ENCODE measurements around the gene EIF4E3.

Gene EIF4E3

DNA sequence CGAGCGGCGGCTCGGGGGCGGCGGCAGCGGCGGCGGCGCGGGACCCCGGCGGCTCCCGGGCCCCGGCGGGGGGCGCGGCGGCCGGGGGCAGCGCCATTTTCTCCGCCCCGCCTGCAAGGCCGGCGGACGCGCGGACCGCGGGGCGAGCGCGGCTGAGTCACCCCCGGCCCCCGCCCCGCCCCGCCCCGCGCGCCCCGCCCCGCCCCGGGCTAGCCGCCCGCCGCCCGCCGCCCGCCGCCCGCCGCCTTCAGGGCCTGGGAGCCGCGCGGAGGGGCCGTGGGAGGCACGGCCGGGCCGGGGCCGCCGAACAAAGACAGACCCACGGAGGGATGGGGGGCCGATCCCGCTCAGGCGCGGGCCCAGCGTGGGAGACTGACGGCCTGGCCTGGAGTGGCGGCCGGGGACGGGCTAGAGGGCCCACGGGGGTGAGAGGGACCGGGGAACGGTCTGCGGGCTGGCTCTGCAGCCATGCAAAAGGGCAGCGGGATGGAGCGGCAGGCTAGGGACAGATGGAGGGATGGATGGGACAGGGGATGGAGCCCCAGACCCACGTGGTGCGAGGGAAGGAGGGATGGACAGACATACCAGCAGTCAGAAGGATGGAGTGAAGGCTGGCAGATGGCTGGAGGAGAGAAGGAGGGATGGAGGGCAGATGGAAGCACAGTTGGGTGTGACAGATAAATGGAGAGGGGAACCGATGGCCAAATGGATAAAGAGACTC, at the start of gene EIF4E3:
Gene EIF4E3, minus strand, starts transcription at position 132 of the 721 bp plus-strand sequence. Its CDS starts 35 bp downstream, at position 97.
- peak; percentile 91 for DNase-seq (ENCODE audit: low spot score)

DNA sequence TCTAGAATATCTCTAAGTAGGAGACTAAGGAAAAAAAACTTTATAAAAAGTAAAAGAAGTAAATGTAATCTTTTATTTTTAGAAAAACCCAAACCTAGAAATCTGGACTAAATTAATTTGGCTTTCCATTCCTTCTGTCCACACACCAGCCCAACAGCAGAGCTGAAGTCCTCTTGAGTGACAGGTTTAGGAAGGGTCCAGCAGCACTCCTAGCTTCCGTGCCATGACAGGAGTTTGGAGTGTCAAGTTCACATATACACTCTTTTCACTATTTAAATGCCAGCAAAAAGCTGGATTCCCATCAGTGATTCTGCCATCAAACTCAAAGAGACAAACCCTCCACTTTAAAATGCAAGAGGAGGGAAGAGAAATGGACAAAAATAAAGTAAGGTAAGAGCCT, 46.7 kb upstream of the EIF4E3 start:
- DNase-seq (ENCODE audit: low spot score), result no peak

DNA sequence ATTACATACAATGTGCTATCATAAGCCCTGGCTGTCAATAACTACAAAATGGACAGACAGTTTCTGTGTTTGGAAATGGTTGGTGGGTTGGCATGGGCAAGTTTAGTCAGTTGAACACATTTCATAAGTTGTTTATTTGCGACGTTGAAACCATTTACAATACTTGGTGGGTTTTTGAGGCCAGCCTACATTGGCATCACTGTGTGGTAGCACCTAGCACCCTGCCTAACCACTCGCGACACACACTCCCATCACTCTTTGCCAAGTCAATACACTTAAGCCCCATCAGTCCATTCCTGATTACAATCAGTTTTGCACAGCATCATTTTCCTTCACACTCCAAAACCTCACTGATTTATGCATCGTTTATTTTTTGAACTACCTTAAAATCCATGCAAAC, 45.9 kb upstream of the EIF4E3 start:
- DNase-seq (ENCODE audit: low spot score), result no peak

DNA sequence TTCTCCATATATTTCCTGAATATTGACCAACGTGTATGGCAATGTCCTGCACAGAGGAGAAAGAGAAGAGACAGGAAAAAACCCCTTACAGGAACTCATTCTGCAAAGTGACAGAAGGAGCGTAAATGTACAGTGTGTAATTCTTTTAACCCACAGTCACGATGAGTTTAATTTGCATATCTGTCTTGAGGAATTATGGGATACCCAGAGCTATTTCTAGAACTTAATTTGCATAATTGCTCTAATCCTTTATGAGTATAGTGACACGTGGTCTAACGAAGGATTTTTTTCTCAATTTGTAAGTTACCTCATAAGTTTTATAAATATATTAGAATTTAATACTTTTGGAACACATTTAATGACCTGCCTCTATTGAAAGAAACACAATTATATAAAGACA, 38.2 kb upstream of the EIF4E3 start:
- no peak for DNase-seq (ENCODE audit: low spot score)

DNA sequence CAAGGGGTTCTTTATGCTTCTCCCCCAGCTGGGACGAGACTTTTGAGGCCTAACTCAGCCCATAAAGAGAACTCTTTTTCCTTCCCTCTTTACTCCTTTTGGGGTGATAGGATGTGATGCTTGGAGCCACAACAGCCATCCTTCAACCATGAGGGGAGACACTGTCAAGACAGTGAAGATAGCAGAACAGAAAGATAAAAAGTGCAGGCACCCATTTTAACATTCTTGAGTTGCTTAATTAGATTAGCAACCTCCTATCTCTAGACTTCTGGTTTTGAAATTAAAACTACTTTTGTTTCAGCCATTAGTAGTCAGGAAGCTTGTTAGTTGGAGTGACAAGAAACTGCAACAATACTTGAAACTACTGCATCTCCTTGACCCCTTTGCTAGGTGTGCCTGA, 34.9 kb upstream of the EIF4E3 start:
- no peak for DNase-seq (ENCODE audit: low spot score)

DNA sequence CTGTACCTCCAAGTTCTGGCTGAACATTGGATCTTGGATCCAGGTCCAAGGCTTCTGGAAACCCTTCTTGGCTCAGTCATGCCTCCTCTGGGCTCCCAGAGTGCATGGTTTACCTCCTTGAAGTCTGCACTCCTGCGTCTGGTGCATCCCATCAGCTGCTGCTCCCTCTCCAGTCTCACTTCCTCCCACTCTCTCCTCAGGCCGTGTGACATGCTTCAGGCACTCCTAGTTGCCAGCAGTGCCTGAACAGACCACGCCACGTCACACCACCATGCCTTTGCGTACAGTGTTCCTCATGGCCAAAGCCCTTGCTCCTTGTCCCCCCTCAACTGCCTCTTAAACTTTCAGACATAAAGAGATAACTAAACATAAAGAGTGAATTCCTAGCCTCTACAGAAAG, 34.2 kb upstream of the EIF4E3 start:
- no peak for DNase-seq (ENCODE audit: low spot score)

DNA sequence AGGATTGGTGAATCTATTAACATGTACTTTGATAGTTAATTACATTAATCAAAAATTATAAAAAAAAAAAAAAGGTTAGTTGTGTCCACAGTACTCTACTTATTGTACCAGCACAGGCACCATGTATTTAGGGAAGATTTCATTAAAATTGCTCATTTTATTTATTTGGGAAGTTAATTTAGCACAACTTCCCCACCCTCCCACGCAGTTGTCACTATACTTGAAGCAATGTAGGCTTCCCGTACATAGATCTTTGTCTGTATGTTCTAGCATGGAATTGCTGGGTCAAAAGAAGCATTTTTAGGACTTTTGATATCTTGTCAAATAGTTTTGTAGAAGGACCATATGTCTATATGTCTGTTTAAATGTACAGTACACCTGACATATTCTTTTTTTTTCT, 32.9 kb upstream of the EIF4E3 start:
- no peak for DNase-seq (ENCODE audit: low spot score)

DNA sequence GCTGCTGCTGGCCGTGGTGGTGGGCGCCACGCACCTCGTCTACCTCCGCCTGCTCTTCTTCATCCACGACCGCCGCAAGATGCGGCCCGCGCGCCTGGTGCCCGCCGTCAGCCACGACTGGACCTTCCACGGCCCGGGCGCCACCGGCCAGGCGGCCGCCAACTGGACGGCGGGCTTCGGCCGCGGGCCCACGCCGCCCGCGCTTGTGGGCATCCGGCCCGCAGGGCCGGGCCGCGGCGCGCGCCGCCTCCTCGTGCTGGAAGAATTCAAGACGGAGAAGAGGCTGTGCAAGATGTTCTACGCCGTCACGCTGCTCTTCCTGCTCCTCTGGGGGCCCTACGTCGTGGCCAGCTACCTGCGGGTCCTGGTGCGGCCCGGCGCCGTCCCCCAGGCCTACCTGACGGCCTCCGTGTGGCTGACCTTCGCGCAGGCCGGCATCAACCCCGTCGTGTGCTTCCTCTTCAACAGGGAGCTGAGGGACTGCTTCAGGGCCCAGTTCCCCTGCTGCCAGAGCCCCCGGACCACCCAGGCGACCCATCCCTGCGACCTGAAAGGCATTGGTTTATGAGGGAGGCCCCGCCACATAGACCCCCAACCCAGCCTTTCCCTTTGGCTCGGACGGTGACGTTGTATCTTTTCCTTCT, 29.5 kb upstream of the EIF4E3 start:
- no peak for DNase-seq (ENCODE audit: low spot score)

DNA sequence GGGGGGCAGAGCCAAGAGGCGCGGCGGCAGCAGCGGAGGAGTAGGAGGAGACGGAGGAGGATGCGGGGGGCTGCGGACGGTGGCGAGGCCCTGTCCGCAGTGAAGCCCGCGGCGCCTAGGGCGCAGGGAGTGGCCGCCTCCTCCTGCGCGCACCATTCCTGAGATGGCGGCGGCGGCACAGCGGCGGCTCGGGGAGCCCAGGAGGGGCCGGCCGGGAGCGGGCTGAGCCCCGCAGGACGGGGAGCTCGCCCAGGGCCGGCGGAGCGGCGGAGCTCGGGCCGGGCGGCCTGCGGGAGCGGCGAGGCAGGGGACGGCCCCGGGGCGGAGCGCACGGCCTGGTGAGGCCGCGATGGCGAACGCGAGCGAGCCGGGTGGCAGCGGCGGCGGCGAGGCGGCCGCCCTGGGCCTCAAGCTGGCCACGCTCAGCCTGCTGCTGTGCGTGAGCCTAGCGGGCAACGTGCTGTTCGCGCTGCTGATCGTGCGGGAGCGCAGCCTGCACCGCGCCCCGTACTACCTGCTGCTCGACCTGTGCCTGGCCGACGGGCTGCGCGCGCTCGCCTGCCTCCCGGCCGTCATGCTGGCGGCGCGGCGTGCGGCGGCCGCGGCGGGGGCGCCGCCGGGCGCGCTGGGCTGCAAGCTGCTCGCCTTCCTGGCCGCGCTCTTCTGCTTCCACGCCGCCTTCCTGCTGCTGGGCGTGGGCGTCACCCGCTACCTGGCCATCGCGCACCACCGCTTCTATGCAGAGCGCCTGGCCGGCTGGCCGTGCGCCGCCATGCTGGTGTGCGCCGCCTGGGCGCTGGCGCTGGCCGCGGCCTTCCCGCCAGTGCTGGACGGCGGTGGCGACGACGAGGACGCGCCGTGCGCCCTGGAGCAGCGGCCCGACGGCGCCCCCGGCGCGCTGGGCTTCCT, 28.8 kb upstream of the EIF4E3 start, which contains the start of gene GPR27:
Gene GPR27, plus strand, starts transcription at position 155 of the 909 bp plus-strand sequence. Its CDS starts 195 bp downstream, at position 350.
- DNase-seq (ENCODE audit: low spot score), result peak; percentile 37

DNA sequence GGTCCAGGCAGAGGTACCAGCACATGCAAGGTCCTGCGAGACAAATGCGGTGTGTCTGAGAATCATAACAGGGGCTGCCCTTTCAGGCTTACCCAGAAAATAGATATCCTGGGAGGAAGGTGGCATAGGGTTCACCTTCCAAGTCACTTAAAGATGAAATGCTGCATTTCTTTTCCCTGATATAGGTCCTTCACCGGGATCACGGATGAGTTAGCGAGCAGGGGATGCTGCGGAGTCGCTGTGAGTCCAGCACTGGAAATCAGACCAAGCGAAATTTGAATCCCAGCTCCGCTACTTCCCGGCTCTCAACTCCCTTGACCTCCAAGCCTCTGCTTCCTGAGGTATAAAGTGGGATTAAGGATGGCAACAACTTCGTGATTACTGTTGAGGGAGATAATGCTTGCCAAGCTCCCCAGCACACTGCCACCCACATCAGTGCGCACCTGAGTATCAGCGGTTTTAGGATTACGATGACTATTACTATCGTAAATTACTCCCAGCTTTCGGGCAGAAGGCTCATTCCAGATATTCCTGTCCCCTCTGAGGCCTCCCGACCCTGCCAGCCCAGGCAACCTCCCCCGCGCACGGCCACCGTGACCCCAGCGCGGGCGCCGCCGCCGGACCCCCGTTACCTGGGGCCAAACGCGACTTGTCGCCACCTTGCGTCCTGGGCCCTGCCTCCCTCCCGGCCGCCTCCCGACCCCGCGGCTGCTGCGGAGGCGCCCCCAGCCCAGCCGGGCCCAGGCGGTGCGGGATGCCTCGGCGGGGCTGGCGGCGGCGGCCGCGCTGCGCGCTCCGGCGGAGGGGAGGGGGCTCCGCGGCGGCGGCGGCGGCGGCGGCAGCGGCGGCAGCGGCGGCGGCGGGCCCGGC, 27.9 kb upstream of the EIF4E3 start:
- no peak for DNase-seq (ENCODE audit: low spot score)

DNA sequence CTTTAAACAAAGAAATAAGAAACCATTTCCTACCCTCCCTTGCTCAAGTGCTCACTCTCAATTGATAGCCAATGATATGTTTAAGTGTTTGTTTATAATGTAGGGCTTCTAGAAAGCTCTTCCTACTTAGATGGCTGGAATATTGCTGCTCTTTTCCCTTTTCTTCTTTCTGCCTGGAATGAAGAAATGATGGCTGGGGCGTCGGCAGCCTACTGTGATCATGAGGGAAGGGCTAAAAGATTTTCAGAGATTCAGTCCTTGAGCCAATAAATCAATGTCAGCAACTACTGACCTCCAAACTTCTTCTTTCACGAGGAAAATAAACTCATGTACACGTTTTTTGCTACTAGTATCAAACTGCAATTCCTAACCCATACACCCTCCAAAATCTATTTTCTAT, 26.4 kb upstream of the EIF4E3 start:
- no peak for DNase-seq (ENCODE audit: low spot score)

DNA sequence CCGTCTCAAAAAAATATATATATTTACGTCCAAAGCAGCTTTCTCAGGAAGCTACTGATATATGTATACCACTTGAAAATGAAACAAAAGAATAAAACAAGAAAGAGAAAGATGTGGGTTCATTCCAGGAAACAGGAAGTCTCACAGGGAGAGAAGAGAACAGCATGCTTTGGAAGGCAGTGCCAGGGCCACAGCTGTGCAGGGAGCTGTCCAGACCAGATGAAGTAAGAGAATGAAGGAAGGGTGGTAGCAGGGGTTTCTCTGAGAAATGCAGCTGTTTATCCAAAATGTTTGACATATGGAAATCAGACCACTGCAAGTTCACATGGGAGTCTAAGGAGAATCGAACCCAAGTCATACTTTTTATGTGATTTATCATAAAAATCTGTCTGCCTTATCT, 19.5 kb upstream of the EIF4E3 start:
- no peak for DNase-seq (ENCODE audit: low spot score)

DNA sequence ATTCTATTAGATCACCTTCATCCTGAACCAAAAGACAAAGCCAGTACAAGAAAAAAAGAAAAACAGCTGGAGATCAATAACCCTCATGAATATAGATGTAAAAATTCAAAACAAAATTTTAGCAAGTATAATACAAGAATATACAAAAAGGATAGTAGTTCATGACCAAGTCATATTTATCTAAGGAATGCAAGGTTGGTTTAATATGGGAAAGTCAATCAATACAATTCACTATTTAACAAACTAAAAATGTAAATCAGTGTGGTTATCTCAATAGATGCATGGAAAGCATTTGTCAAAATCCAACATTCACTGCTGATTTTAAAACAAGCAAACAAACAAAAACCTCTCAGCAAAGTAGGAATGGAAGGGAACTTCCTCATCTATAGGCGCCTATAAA, 17.4 kb upstream of the EIF4E3 start:
- DNase-seq (ENCODE audit: low spot score), result no peak

DNA sequence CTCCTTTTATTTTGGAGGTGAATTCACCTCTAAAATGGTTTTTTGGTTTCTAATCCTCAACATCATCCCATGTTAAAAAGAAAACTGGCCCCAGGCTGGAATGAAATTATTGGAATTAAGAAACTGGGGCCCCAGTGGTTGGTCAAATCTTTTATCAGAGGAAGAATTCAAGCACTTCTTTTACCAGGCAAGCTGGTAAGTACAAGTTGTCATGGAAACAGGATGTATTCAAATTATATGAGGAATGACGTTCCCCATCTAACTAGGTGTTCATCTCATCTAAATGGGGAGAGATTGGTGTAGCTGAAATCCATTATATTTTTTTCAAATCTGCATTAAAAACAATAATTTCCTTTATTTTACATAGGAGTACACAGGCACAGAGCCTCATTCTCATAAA, 9.7 kb upstream of the EIF4E3 start:
- DNase-seq (ENCODE audit: low spot score), result no peak

DNA sequence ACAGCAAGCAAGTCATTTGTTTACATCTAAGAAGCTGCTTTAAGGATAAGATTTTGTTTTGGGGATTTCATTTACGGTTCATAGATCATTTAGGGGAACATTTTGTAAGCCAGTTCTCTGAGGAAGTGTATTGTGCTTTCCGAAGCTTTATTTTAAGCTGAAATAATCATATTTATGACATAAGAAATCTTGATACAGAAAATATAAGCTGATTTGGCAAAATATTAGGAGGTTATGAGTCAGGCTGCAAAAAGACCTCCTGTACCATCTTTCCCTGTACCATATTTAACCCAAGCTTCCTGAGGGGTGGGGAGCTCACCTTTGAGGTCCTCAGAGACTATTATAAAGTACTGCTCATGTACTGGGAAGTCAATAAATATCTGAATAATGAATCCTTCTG, 8.1 kb upstream of the EIF4E3 start:
- no peak for DNase-seq (ENCODE audit: low spot score)

DNA sequence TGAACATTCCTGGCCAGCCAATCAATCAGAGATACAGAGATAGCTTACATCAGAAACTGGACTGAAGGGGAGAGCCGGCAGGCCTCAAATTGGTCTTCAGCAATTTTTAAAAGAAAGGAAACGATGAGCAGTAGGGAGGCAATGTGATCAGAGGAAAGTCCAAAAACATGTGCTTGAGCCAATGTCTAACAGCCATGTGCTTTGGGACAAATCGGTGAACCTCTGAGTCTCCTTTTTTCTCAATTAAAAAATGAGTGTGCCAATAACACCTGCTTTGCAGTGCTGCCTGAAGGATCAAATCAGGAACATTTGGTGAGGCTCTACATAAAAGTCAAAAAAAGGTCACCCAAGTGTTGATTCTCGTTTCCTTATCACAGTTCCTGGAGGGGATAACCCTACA, 7.4 kb upstream of the EIF4E3 start:
- no peak for DNase-seq (ENCODE audit: low spot score)

DNA sequence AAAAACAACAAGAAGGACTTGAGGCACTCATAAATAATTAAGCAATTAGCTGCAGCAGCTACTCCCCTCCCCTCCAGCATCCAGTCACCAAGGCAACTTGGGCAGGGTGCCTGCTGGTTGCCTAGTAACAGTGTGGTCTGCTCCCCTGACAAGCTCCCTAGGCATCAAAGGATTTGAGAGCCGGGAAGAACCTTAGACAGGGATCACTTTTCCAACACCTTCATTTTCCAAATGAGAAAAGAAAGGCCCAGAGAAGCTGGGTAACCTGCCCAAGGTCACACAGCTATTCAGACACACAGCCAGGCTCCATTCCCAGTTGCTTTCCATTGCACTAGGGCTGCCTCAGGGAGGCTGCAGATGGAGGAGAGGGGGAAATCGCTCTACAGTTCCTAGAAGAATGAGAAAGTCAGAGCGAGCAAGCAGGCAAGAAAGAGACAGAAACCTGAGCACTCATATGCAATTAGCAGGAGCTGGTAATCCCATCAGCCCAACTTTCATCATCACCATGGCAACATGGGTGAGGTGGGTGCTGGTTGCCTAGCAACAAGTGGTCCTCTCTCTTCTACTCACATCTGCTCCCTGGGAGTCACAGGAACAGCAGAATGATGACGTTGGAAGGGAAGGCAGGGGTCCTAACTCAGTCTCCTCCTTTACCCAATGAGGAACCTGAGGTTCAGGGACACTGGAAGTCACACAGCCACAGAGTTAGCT, 3.6 kb upstream of the EIF4E3 start:
- DNase-seq (ENCODE audit: low spot score), result no peak

DNA sequence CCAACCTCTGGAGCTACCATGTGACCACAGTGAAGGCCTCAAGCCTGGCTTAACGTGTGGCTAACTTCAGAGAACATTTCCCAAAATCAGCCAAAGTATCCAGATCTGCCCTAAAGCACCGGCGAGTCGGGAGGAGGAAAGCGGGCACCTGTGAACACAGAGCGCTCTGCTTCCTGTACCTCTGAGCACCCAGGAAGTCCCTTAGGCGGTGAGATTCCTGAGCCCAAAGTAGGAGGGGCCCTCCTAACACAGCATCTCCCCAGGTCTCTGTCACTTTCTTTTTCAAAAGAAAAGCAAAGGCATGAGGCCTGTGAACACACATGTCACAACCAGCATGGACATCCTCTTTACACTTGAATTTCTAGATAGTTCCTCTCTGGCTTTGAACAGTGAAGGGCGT, 944 bp upstream of the EIF4E3 start:
- no peak for DNase-seq (ENCODE audit: low spot score)

DNA sequence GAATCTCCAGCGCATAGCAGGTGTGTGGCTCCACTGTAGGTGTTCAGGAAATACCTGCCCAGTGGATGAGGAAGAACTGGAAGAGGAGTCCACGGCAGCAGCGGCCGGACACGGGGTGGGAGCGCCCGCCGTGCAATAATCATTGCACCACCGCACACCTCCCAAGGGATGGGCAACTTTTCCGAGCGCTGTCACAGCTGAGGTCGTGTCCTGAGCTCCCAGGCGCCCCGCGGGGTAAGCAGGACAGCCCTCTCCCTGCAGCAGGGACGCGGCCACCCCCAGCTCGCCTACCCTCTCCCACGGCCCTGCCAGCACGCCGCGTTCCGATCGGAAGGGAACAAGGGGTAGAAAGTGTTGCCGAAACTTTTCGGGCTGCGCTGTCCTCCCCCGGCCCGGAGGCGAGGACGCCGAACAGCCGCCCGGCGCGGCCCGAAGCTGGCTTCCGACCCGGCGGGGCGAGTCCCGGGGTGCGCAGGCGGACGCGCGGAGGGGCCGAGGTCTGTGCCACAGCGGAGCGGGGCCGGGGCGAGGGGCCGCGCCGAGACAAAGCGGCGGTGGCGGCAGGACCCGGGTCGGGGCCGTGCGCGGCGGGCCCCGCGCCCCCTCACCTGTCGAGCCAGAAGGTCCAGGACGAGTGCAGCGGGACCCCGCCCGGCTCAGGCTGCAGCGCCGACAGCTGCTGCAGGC, 475 bp downstream of the EIF4E3 start:
- DNase-seq (ENCODE audit: low spot score), result peak; percentile 53

DNA sequence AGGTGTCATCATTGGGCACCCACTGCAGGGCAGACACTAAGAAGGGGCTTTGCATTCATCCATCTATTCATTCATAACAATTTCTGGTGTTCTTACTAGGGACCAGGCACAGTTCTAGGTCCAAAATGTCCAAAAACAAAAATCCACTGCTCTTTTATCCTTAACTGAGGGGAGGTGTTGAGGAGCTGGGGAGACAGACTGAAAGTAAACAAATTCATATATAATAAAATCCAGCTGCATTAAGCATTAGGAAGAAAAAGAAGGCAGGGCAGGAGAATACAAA, 1.1 kb downstream of the EIF4E3 start:
- DNase-seq (ENCODE audit: low spot score), result no peak
